K562 (cell line): Measurements from ENCODE around the gene CHD2.

Source experiments
- ATF1 ChIP-seq, 2 experiments: fragments of 450-650 bp in 1 of 2; IDR thresholded peaks; 2 replicates each; pipeline ENCODE4 v1.6.1; 2016; ENCODE audit warnings: missing compliant biosample characterization in 1 of 2, missing genetic modification characterization in 1 of 2
- EHMT2 ChIP-seq: fragments of 450-650 bp; IDR thresholded peaks from 2 replicates; pipeline ENCODE4 v1.6.1; 2018; ENCODE audit warnings: antibody characterized with exemption
- ZNF133 ChIP-seq: fragments of 250-450 bp; sonication (Bioruptor Pico); IDR thresholded peaks from 2 replicates; pipeline ENCODE4 v1.4.0; 2020; ENCODE audit warnings: mild to moderate bottlenecking
- ZNF224 ChIP-seq: sonication (generic); formaldehyde crosslinking; IDR thresholded peaks from 2 replicates; pipeline ENCODE4 v1.8.0; 2022; ENCODE audit warnings: mild to moderate bottlenecking, missing genetic modification reagents
- ZNF24 ChIP-seq: fragments of 450-650 bp; IDR thresholded peaks from 2 replicates; pipeline ENCODE4 v1.6.1; 2016
- TF ChIP-seq, protein P1 (sequence below), 2 experiments: fragments of 450-650 bp in 1 of 2; IDR thresholded peaks; 2 replicates each; pipeline ENCODE4 v1.6.1; 2011 to 2017; ENCODE audit warnings: low read depth in 2 of 2, antibody characterized with exemption in 1 of 2, borderline replicate concordance in 1 of 2, low read length in 1 of 2, mild to moderate bottlenecking in 1 of 2, mixed read lengths in 1 of 2; ENCODE audit not compliant: control insufficient read depth in 1 of 2

DNA sequence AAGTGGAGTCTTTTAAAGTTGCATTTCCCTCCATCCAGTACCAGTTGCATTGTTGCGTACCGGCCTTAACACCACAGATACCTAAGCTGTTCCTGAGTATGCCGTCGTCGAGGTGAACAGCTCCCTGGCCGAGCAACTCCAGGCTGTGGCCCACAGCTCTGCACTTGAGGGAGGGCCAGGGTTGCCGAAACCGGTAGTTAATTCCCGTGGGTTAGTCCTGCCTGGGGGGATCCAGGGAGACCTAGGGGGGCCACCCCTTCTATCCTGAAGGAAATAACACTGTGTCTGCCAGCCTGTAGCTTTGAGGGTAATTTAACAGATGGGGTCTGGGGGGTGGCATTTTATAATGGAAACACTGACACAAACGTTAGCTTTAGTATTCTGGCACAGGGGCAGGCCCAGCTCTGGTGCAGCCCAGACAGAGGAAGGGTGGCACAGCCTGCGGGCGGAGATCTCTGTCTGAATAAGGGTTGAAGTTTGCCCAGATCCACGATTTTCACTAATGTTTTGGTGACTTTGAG, 128.0 kb downstream of the CHD2 start:
- TF ChIP-seq, protein P1, sequence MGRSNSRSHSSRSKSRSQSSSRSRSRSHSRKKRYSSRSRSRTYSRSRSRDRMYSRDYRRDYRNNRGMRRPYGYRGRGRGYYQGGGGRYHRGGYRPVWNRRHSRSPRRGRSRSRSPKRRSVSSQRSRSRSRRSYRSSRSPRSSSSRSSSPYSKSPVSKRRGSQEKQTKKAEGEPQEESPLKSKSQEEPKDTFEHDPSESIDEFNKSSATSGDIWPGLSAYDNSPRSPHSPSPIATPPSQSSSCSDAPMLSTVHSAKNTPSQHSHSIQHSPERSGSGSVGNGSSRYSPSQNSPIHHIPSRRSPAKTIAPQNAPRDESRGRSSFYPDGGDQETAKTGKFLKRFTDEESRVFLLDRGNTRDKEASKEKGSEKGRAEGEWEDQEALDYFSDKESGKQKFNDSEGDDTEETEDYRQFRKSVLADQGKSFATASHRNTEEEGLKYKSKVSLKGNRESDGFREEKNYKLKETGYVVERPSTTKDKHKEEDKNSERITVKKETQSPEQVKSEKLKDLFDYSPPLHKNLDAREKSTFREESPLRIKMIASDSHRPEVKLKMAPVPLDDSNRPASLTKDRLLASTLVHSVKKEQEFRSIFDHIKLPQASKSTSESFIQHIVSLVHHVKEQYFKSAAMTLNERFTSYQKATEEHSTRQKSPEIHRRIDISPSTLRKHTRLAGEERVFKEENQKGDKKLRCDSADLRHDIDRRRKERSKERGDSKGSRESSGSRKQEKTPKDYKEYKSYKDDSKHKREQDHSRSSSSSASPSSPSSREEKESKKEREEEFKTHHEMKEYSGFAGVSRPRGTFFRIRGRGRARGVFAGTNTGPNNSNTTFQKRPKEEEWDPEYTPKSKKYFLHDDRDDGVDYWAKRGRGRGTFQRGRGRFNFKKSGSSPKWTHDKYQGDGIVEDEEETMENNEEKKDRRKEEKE (IDR thresholded peaks at IDR 0.05; ENCODE audit: borderline replicate concordance in 1 of 2, control insufficient read depth in 1 of 2, low read depth in 2 of 2, low read length in 1 of 2), result no peak
- TF ChIP-seq ZNF24 (no peak), ZNF133 (CRISPR knock-in tag) (no peak), EHMT2 (no peak), ZNF224 (CRISPR knock-in tag) (no peak), ATF1 (CRISPR knock-in tag; IDR thresholded peaks at IDR 0.05) (no peak), ATF1 (tag; IDR thresholded peaks at IDR 0.05) (no peak)
